ENCODE measurements around the gene FAM170B. TPM values are rescaled to one million over a fixed set of nuclear protein-coding genes. Genes with fewer than 3 reads are reported as not detected.

FAM170B gene
- total and polyA plus RNA-seq, 9 of the 15 experiments (the other 6 are each of a cell fraction or from before 2014, with no cell fraction given), result 0.11 to 0.21 TPM; not detected in 7

DNA sequence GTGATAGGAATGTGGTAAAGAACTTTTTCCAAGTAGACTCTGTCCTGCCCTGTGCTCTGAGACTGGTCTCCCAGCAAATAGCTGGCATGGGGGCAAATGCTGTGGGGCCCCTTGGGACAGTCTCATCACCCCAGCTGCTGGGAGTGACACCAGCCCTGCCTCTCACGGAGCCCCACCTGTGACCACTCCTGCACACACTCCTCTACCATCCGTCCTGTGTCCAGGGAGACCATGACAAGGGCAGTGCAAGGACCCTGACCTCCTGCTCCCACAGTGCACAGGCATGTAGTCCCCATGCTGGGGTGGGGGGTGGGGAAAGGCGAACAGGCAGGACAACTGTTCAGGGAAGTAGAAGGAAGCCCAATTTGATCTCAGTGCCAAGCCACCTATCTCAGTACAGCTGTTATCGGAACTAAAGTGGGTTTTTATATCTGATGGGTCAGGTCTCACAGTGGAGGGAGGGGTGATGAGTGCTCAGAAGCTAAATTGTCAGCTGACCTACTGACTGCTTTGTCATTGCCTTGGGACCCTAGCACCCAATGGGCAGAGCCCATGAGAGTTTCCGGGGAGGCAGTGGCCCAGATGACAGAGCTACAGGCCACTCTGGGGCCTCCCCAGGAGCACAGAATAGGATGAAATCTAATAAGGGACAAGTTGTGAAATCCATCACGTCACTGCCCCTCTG, 43.0 kb downstream of the FAM170B start:
- BruUV-seq (replicated peaks), result no TSS peak

DNA sequence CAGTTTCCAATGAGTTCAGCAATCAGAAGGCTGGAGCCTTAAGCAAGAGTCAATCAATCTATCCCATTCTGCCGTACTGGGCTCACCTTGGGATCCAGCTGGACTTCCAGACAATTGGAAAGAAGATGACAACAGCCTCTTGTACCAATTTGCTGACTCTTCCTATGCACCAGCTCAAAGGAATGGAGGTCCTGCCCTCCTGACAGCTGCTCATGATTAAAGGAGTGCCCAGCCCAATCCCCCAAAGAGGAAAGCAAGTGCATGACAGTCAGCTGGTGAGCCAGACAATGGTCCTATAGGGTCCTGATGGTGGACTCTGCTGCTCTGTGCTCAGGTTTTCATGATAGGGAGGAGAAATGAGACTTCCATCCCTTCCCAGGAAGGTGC, 43.6 kb downstream of the FAM170B start:
- intact Hi-C loops (cut with micrococcal nuclease), result no loop called here
- H3K27me3 ChIP-seq (ENCODE audit: control insufficient read depth in 2 of 2, insufficient read depth in 2 of 2, low read length in 2 of 2), result no peaks in the 10 kb centered on the region
- H3K9me1 ChIP-seq (ENCODE audit: control insufficient read depth, insufficient read depth, low read length), result peaks cover 2% of the 10 kb centered on the region
- no peak for TF ChIP-seq FOXJ3 (CRISPR knock-in tag; IDR thresholded peaks at IDR 0.05)
- TF ChIP-seq, protein P1, sequence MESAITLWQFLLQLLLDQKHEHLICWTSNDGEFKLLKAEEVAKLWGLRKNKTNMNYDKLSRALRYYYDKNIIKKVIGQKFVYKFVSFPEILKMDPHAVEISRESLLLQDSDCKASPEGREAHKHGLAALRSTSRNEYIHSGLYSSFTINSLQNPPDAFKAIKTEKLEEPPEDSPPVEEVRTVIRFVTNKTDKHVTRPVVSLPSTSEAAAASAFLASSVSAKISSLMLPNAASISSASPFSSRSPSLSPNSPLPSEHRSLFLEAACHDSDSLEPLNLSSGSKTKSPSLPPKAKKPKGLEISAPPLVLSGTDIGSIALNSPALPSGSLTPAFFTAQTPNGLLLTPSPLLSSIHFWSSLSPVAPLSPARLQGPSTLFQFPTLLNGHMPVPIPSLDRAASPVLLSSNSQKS (CRISPR knock-in tag; IDR thresholded peaks at IDR 0.05), result no peak
- TF ChIP-seq, protein P2, sequence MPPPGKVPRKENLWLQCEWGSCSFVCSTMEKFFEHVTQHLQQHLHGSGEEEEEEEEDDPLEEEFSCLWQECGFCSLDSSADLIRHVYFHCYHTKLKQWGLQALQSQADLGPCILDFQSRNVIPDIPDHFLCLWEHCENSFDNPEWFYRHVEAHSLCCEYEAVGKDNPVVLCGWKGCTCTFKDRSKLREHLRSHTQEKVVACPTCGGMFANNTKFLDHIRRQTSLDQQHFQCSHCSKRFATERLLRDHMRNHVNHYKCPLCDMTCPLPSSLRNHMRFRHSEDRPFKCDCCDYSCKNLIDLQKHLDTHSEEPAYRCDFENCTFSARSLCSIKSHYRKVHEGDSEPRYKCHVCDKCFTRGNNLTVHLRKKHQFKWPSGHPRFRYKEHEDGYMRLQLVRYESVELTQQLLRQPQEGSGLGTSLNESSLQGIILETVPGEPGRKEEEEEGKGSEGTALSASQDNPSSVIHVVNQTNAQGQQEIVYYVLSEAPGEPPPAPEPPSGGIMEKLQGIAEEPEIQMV (tag; conservative IDR thresholded peaks at IDR 0.05; ENCODE audit: low read depth), result no peak
- no peak for TF ChIP-seq ERF (CRISPR knock-in tag; IDR thresholded peaks at IDR 0.05)
- no peak for TF ChIP-seq RUNX1 (IDR thresholded peaks at IDR 0.05; ENCODE audit: low read depth)
- no peak for TF ChIP-seq RBM39 (optimal IDR thresholded peaks at IDR 0.05; ENCODE audit: low read depth, low read length)
- TF ChIP-seq POLR3A (IDR thresholded peaks at IDR 0.05; ENCODE audit: borderline replicate concordance, extremely low read depth, insufficient read depth, insufficient read length), result no peak
- no peak for TF ChIP-seq EGR1 (conservative IDR thresholded peaks at IDR 0.05)
- TF ChIP-seq MTA2 (IDR thresholded peaks at IDR 0.05; ENCODE audit: low read depth), result no peak
- no peak for TF ChIP-seq NFE2 (IDR thresholded peaks at IDR 0.05; ENCODE audit: low read depth)
- TF ChIP-seq SMARCA5 (IDR thresholded peaks at IDR 0.05), result no peak
- TF ChIP-seq SMARCC2 (IDR thresholded peaks at IDR 0.05; ENCODE audit: low read depth), result no peak
- no peak overlapping the region for H3K4me2 ChIP-seq (ENCODE audit: insufficient read depth, low read length)
- ATAC-seq, result no peak
- H4K20me1 ChIP-seq (replicated peaks; ENCODE audit: control insufficient read depth, insufficient read depth, low read length), result no peaks in the 10 kb centered on the region; the same call in 1 of the 2 replicates
- POLR2A ChIA-PET, result interaction anchor here (0.7 to 2.1 kb wide), 4 partner anchors 10 to 38 kb away, joined by 3 to 8 read pairs (median 6); no protein-coding TSS in a partner anchor
- FAIRE-seq, result no peak
- no peak overlapping the region for H2AFZ ChIP-seq (ENCODE audit: low read depth, low read length)
- no peaks in the 10 kb centered on the region for H3K79me2 ChIP-seq (ENCODE audit: control insufficient read depth, insufficient read depth, low read length)
- in situ Hi-C loops (cut with MboI), result no loop called here
- no TSS peak for BruUV-seq (replicated peaks)
- H3K36me3 ChIP-seq (ENCODE audit: control insufficient read depth, insufficient read depth, low read length), result no peaks in the 10 kb centered on the region
- no peak for DNase-seq (ENCODE audit: extremely low read depth in 1 of 4, low spot score in 3 of 4)
- WGBS (ENCODE audit: insufficient coverage, low coverage, missing lambda C conversion rate), result 20% methylated on average over 1 of the region's 1 CpG
- CTCF ChIA-PET (ENCODE audit: low intra/inter-chr PET ratio), result no interaction called here
- no peaks in the 10 kb centered on the region for H3K4me1 ChIP-seq (replicated peaks in 1 of 2; ENCODE audit: control insufficient read depth in 2 of 2, insufficient read depth in 2 of 2, low read length in 2 of 2)
- H3K4me3 ChIP-seq, result no peak overlapping the region
- no peaks in the 10 kb centered on the region; the same call in 1 of the 2 replicates for H3K9me3 ChIP-seq (replicated peaks; ENCODE audit: control insufficient read depth, insufficient read depth, low read depth, low read length)
- no peak overlapping the region for H3K9ac ChIP-seq (ENCODE audit: insufficient read depth in 1 of 2, low read depth in 2 of 2, low read length in 2 of 2)
- H3K27ac ChIP-seq (ENCODE audit: extremely low read depth, low read depth, low read length), result no peak overlapping the region

More for the DNA sequence above, 43.0 kb downstream of the FAM170B start:
- Histone ChIP-seq H3K79me2 (ENCODE audit: control insufficient read depth, insufficient read depth, low read length) (no peaks in the 10 kb centered on the region), H3K9ac (ENCODE audit: insufficient read depth in 1 of 2, low read depth in 2 of 2, low read length in 2 of 2) (no peak overlapping the region), H3K36me3 (ENCODE audit: control insufficient read depth, insufficient read depth, low read length) (no peaks in the 10 kb centered on the region), H3K4me1 (replicated peaks in 1 of 2; ENCODE audit: control insufficient read depth in 2 of 2, insufficient read depth in 2 of 2, low read length in 2 of 2) (no peaks in the 10 kb centered on the region), H2AFZ (ENCODE audit: low read depth, low read length) (no peak overlapping the region), H3K27ac (ENCODE audit: extremely low read depth, low read depth, low read length) (no peak overlapping the region), H3K9me1 (ENCODE audit: control insufficient read depth, insufficient read depth, low read length) (peaks cover 2% of the 10 kb centered on the region), H3K27me3 (ENCODE audit: control insufficient read depth in 2 of 2, insufficient read depth in 2 of 2, low read length in 2 of 2) (no peaks in the 10 kb centered on the region), H3K4me3 (no peak overlapping the region), H3K9me3 (replicated peaks; ENCODE audit: control insufficient read depth, insufficient read depth, low read depth, low read length) (no peaks in the 10 kb centered on the region; the same call in 1 of the 2 replicates), H3K4me2 (ENCODE audit: insufficient read depth, low read length) (no peak overlapping the region), H4K20me1 (replicated peaks; ENCODE audit: control insufficient read depth, insufficient read depth, low read length) (no peaks in the 10 kb centered on the region; the same call in 1 of the 2 replicates)
- in situ Hi-C loops (cut with MboI) (no loop called here), intact Hi-C loops (cut with micrococcal nuclease) (no loop called here)
- WGBS (ENCODE audit: insufficient coverage, low coverage, missing lambda C conversion rate), result 38% methylated on average over 6 of the region's 6 CpGs
- ChIA-PET POLR2A (interaction anchor here (0.6 to 1.3 kb wide), 5 partner anchors 9 to 104 kb away, joined by 3 to 6 read pairs (median 5); no protein-coding TSS in a partner anchor), CTCF (ENCODE audit: low intra/inter-chr PET ratio) (no interaction called here)
- TF ChIP-seq CEBPB (tag; IDR thresholded peaks at IDR 0.05) (0 out of 2 replicates have a peak, but pooled peaks have one; percentile 21), TOE1 (IDR thresholded peaks at IDR 0.05; ENCODE audit: borderline replicate concordance) (no peak), TOE1 (CRISPR knock-in tag; IDR thresholded peaks at IDR 0.05; ENCODE audit: borderline replicate concordance, low read depth) (no peak), ZNF830 (CRISPR knock-in tag; IDR thresholded peaks at IDR 0.05) (no peak), CBFB (CRISPR knock-in tag; IDR thresholded peaks at IDR 0.05) (no peak)
- ATAC-seq, result no peak; the same call in 2 of the 3 replicates
- no peak for FAIRE-seq
- no peak for DNase-seq (ENCODE audit: extremely low read depth in 1 of 4, low spot score in 3 of 4)

Measured in K562 (cell line).